Karpas-422 (cell line): ENCODE measurements around the gene FBXL13. TPM values are rescaled to one million over a fixed set of nuclear protein-coding genes. Genes with fewer than 3 reads are reported as not detected.
"Not testable (repeated sequence)": the region's sequence is repeated elsewhere in the genome, so short reads cannot be mapped to it uniquely, and the experiment has no call there.

Experiments used
- DNase-seq: peaks from one replicate; pipeline ENCODE4 v3.0.0-alpha.2; 2015
- H2AFZ ChIP-seq: fragments of 200-600 bp; sonication (generic); 2 replicates; pipeline ENCODE4 v1.6.1; 2014; ENCODE audit warnings: antibody characterized with exemption, low read length, mixed read lengths
- H3K27ac ChIP-seq: fragments of 200-600 bp; sonication (generic); 2 replicates; pipeline ENCODE4 v1.5.1; 2014; ENCODE audit warnings: mild to moderate bottlenecking, low read length, moderate library complexity
- H3K27me3 ChIP-seq: fragments of 200-600 bp; sonication (generic); 2 replicates; pipeline ENCODE4 v1.6.1; 2014; ENCODE audit warnings: low read length, mixed read lengths
- H3K36me3 ChIP-seq: fragments of 200-600 bp; sonication (generic); 2 replicates; pipeline ENCODE4 v1.6.1; 2014; ENCODE audit warnings: low read length, mixed read lengths; ENCODE audit not compliant: insufficient read depth
- H3K4me1 ChIP-seq: fragments of 200-600 bp; sonication (generic); 2 replicates; pipeline ENCODE4 v1.6.1; 2014; ENCODE audit warnings: mild to moderate bottlenecking, low read length, mixed read lengths
- H3K4me2 ChIP-seq: fragments of 200-600 bp; sonication (generic); 2 replicates; pipeline ENCODE4 v1.6.1; 2014; ENCODE audit warnings: low read length, low read depth, mild to moderate bottlenecking; ENCODE audit not compliant: poor library complexity, severe bottlenecking
- H3K4me3 ChIP-seq: fragments of 200-600 bp; sonication (generic); 2 replicates; pipeline ENCODE4 v1.5.1; 2014; ENCODE audit warnings: mild to moderate bottlenecking, antibody characterized with exemption, low read length, mixed read lengths
- H3K79me2 ChIP-seq: fragments of 200-600 bp; sonication (generic); 2 replicates; pipeline ENCODE4 v1.6.1; 2014; ENCODE audit warnings: mild to moderate bottlenecking, low read length, mixed read lengths
- H3K9ac ChIP-seq: fragments of 200-600 bp; sonication (generic); 2 replicates; pipeline ENCODE4 v1.6.0; 2014; ENCODE audit warnings: low read length
- H3K9me2 ChIP-seq: fragments of 200-600 bp; sonication (generic), shearing (Covaris generic); replicated peaks from 2 replicates; pipeline ENCODE4 v1.6.0; 2014; ENCODE audit warnings: mild to moderate bottlenecking, low read length, moderate library complexity; ENCODE audit not compliant: insufficient read depth
- H3K9me3 ChIP-seq: fragments of 300-700, 200-600 bp; sonication (generic); 2 replicates; pipeline ENCODE4 v1.6.1; 2014; ENCODE audit warnings: low read length, mixed read lengths
- H4K20me1 ChIP-seq: fragments of 200-600 bp; sonication (generic); 2 replicates; pipeline ENCODE4 v1.6.1; 2014; ENCODE audit warnings: mild to moderate bottlenecking, antibody characterized with exemption, low read length, low read depth; ENCODE audit not compliant: insufficient read depth
- total RNA-seq: library from RNA; depleted of rRNA; stranded (reverse); fragments of >200 nt; shearing (Covaris generic); gene quantifications from 2 replicates; pipeline ENCODE4 v1.2.3, GENCODE V29; 2014; ENCODE audit warnings: low replicate concordance

FBXL13 gene
- total RNA-seq, 1 experiment from 2014 or later: 4.2 TPM

- not testable (repeated sequence) for H3K79me2 ChIP-seq, H3K9me3 ChIP-seq, DNase-seq, H3K9me2 ChIP-seq, H3K4me2 ChIP-seq, H4K20me1 ChIP-seq, H3K4me3 ChIP-seq, H3K4me1 ChIP-seq, H3K27ac ChIP-seq, H3K9ac ChIP-seq, H2AFZ ChIP-seq, H3K36me3 ChIP-seq, H3K27me3 ChIP-seq
Measured at GRCh38 chr7:102790364-102791100, 284.1 kb downstream of the FBXL13 start.

GRCh38 chr7:102788770-102789169 lies 285.8 kb downstream of the FBXL13 start:
- H3K9me3 ChIP-seq, H3K79me2 ChIP-seq, H3K9ac ChIP-seq, H4K20me1 ChIP-seq, H3K9me2 ChIP-seq, DNase-seq, H3K27ac ChIP-seq, H2AFZ ChIP-seq, H3K27me3 ChIP-seq, H3K4me1 ChIP-seq, H3K4me2 ChIP-seq, H3K4me3 ChIP-seq, H3K36me3 ChIP-seq: not testable (repeated sequence)

GRCh38 chr7:102780926-102781325 lies 293.7 kb downstream of the FBXL13 start:
- H3K9me2 ChIP-seq, H3K27ac ChIP-seq, H3K9ac ChIP-seq, H2AFZ ChIP-seq, H3K9me3 ChIP-seq, H4K20me1 ChIP-seq, H3K4me3 ChIP-seq, H3K27me3 ChIP-seq, H3K4me2 ChIP-seq, H3K4me1 ChIP-seq, H3K36me3 ChIP-seq, DNase-seq, H3K79me2 ChIP-seq: not testable (repeated sequence)

GRCh38 chr7:102778663-102779062 lies 295.9 kb downstream of the FBXL13 start:
- H3K36me3 ChIP-seq, H4K20me1 ChIP-seq, H3K4me1 ChIP-seq, H3K9me3 ChIP-seq, H3K27ac ChIP-seq, DNase-seq, H2AFZ ChIP-seq, H3K79me2 ChIP-seq, H3K4me3 ChIP-seq, H3K9ac ChIP-seq, H3K4me2 ChIP-seq, H3K9me2 ChIP-seq, H3K27me3 ChIP-seq: not testable (repeated sequence)

GRCh38 chr7:102776217-102776616 lies 298.4 kb downstream of the FBXL13 start:
- not testable (repeated sequence) for H3K27me3 ChIP-seq, H3K27ac ChIP-seq, DNase-seq, H3K9me3 ChIP-seq, H3K4me3 ChIP-seq, H3K9me2 ChIP-seq, H3K4me2 ChIP-seq, H2AFZ ChIP-seq, H3K9ac ChIP-seq, H3K4me1 ChIP-seq, H4K20me1 ChIP-seq, H3K79me2 ChIP-seq, H3K36me3 ChIP-seq

GRCh38 chr7:102770467-102770866 lies 304.1 kb downstream of the FBXL13 start:
- not testable (repeated sequence) for H3K9me2 ChIP-seq, H3K4me2 ChIP-seq, H3K9me3 ChIP-seq, H2AFZ ChIP-seq, H3K9ac ChIP-seq, H3K36me3 ChIP-seq, H3K4me1 ChIP-seq, H3K27ac ChIP-seq, H3K4me3 ChIP-seq, H3K27me3 ChIP-seq, DNase-seq, H3K79me2 ChIP-seq, H4K20me1 ChIP-seq

- not testable (repeated sequence) for H3K9ac ChIP-seq, H3K9me3 ChIP-seq, H3K4me2 ChIP-seq, H3K27ac ChIP-seq, H3K27me3 ChIP-seq, H3K4me3 ChIP-seq, H2AFZ ChIP-seq, DNase-seq, H3K4me1 ChIP-seq, H3K9me2 ChIP-seq, H3K79me2 ChIP-seq, H3K36me3 ChIP-seq, H4K20me1 ChIP-seq
Measured at GRCh38 chr7:102769657-102770192, 304.9 kb downstream of the FBXL13 start.

GRCh38 chr7:102763295-102763905 lies 311.2 kb downstream of the FBXL13 start:
- not testable (repeated sequence) for H3K9ac ChIP-seq, H3K9me2 ChIP-seq, H4K20me1 ChIP-seq, H3K4me3 ChIP-seq, H3K27ac ChIP-seq, H3K79me2 ChIP-seq, H3K4me1 ChIP-seq, H3K9me3 ChIP-seq, H2AFZ ChIP-seq, H3K4me2 ChIP-seq, H3K27me3 ChIP-seq, H3K36me3 ChIP-seq, DNase-seq
